VCaP (cell line): ENCODE measurements around the gene H1-8.

Source experiments
- H3K27ac ChIP-seq: fragments of 450-650 bp; 2 replicates; pipeline ENCODE4 v1.5.1; 2017
- TF ChIP-seq, protein P1 (sequence below): fragments of 450-650 bp; conservative IDR thresholded peaks from 2 replicates; pipeline ENCODE4 v1.5.1; 2017; ENCODE audit warnings: mild to moderate bottlenecking, moderate library complexity

H1-8 gene

DNA sequence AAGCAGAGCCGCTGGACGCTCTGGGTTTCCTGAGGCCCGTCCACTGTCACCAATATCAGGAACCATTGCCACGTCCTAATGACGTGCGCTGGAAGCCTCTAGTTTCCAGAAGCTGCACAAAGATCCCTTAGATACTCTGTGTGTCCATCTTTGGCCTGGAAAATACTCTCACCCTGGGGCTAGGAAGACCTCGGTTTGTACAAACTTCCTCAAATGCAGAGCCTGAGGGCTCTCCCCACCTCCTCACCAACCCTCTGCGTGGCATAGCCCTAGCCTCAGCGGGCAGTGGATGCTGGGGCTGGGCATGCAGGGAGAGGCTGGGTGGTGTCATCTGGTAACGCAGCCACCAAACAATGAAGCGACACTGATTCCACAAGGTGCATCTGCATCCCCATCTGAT, 11.3 kb upstream of the H1-8 start:
- TF ChIP-seq, protein P1, sequence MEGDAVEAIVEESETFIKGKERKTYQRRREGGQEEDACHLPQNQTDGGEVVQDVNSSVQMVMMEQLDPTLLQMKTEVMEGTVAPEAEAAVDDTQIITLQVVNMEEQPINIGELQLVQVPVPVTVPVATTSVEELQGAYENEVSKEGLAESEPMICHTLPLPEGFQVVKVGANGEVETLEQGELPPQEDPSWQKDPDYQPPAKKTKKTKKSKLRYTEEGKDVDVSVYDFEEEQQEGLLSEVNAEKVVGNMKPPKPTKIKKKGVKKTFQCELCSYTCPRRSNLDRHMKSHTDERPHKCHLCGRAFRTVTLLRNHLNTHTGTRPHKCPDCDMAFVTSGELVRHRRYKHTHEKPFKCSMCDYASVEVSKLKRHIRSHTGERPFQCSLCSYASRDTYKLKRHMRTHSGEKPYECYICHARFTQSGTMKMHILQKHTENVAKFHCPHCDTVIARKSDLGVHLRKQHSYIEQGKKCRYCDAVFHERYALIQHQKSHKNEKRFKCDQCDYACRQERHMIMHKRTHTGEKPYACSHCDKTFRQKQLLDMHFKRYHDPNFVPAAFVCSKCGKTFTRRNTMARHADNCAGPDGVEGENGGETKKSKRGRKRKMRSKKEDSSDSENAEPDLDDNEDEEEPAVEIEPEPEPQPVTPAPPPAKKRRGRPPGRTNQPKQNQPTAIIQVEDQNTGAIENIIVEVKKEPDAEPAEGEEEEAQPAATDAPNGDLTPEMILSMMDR = no peak
- H3K27ac ChIP-seq = no peak overlapping the region

DNA sequence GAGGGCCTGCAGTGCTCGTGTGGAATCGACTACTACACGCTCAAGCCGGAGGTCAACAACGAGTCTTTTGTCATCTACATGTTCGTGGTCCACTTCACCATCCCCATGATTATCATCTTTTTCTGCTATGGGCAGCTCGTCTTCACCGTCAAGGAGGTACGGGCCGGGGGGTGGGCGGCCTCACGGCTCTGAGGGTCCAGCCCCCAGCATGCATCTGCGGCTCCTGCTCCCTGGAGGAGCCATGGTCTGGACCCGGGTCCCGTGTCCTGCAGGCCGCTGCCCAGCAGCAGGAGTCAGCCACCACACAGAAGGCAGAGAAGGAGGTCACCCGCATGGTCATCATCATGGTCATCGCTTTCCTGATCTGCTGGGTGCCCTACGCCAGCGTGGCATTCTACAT, 10.7 kb upstream of the H1-8 start:
- no peak overlapping the region for H3K27ac ChIP-seq
- TF ChIP-seq, protein P1 = no peak

DNA sequence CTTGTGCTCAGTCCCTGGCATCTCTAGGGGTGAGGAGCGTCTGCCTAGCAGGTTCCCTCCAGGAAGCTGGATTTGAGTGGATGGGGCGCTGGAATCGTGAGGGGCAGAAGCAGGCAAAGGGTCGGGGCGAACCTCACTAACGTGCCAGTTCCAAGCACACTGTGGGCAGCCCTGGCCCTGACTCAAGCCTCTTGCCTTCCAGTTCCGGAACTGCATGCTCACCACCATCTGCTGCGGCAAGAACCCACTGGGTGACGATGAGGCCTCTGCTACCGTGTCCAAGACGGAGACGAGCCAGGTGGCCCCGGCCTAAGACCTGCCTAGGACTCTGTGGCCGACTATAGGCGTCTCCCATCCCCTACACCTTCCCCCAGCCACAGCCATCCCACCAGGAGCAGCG, 9.6 kb upstream of the H1-8 start:
- H3K27ac ChIP-seq = no peak overlapping the region
- TF ChIP-seq, protein P1 = no peak

DNA sequence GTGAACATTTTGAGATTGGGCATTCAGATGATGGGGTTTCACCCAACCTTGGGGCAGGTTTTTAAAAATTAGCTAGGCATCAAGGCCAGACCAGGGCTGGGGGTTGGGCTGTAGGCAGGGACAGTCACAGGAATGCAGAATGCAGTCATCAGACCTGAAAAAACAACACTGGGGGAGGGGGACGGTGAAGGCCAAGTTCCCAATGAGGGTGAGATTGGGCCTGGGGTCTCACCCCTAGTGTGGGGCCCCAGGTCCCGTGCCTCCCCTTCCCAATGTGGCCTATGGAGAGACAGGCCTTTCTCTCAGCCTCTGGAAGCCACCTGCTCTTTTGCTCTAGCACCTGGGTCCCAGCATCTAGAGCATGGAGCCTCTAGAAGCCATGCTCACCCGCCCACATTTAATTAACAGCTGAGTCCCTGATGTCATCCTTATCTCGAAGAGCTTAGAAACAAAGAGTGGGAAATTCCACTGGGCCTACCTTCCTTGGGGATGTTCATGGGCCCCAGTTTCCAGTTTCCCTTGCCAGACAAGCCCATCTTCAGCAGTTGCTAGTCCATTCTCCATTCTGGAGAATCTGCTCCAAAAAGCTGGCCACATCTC, 8.4 kb upstream of the H1-8 start:
- TF ChIP-seq, protein P1 = no peak
- no peak overlapping the region for H3K27ac ChIP-seq

DNA sequence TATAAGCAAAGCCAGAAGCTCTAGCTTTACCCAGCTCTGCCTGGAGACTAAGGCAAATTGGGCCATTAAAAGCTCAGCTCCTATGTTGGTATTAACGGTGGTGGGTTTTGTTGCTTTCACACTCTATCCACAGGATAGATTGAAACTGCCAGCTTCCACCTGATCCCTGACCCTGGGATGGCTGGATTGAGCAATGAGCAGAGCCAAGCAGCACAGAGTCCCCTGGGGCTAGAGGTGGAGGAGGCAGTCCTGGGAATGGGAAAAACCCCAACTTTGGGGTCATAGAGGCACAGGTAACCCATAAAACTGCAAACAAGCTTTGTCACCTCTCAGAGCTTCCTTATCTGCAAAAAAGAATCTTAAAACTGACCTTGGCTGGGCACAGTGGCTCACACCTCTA, 7.9 kb upstream of the H1-8 start:
- no peak overlapping the region for H3K27ac ChIP-seq
- TF ChIP-seq, protein P1 = no peak

DNA sequence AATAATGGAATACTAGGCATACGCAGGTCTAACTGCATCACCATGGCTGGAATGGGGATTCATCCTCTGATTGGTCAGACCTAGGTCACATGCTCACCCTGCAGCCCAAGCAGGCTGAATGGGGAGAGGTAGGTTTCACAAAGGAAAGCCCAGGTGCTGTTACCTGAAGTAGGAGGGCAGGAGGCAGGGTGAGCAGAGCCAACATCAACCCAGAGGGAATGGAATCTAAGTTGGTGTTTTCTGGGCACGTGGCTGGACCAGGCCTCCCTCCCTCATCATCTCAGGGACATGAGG, 6.7 kb upstream of the H1-8 start:
- TF ChIP-seq, protein P1 = no peak
- H3K27ac ChIP-seq = no peak overlapping the region

DNA sequence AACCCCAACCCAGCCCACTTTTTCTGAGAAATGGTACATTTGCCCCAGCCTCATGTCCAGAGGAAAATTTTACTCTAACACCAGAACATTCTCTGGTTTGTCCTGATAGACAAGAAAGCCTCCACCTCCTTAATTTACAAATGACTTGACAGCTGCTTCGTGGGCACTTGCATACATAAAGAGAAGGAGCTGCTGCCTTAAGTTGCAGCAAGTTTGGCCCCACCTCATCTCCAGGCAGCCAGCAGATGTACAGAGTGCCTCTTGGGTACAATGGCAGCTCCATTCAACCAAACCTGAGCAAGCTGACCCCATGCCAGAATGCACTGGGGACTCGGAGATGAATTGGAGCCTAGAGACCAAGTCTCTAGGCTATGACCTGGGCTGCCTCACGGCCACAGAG, 6.2 kb upstream of the H1-8 start:
- no peak overlapping the region for H3K27ac ChIP-seq
- TF ChIP-seq, protein P1 = no peak

DNA sequence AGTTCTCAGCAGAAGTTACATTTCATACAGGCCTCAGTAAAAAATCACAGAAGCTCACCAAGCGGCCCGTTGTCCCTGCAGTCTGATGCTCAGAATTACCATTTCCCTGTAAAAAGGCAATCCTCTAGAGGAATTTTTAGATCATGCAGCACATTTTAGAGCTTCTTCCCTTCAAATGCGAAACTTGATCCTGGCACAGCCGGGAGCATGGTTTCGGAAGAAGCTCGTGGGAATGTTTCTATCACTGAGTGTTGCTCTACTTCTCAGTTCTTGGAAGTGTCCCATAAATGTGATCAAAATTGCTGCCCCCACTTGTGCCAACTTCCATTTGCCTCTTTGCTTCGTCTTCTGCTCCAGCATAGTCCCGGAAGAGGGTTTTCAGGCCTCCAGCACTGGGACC, 3.8 kb upstream of the H1-8 start:
- TF ChIP-seq, protein P1 = no peak

More for the DNA sequence above, 3.8 kb upstream of the H1-8 start:
- H3K27ac ChIP-seq = no peak overlapping the region
